ENCODE results near the gene SDHA. TPM values are rescaled to one million over a fixed set of nuclear protein-coding genes. Genes with fewer than 3 reads are reported as not detected.
"Not testable (repeated sequence)": the region's sequence is repeated elsewhere in the genome, so short reads cannot be mapped to it uniquely, and the experiment has no call there.

The SDHA gene
- total RNA-seq, 4 donors from 2014 or later = 76.5 to 92.8 (median 83.0) TPM

- DNase-seq (ENCODE audit: low spot score) (no peak), ATAC-seq (ENCODE audit: low FRiP score) (no peak)
- TF ChIP-seq CTCF (IDR thresholded peaks at IDR 0.05) = no peak
These were observed 68.0 kb downstream of the SDHA start for GRCh38 chr5:285991-286557.

GRCh38 chr5:290200-290599 lies 72.1 kb downstream of the SDHA start:
- not testable (repeated sequence) for ATAC-seq (ENCODE audit: low FRiP score); DNase-seq (ENCODE audit: low spot score)

- DNase-seq (ENCODE audit: low spot score); ATAC-seq (ENCODE audit: low FRiP score): not testable (repeated sequence)
These were observed 73.2 kb downstream of the SDHA start for GRCh38 chr5:291345-291744.

- not testable (repeated sequence) for ATAC-seq (ENCODE audit: low FRiP score)
These were observed 76.7 kb downstream of the SDHA start for GRCh38 chr5:294788-295187.

GRCh38 chr5:296207-296606 lies 78.1 kb downstream of the SDHA start:
- not testable (repeated sequence) for DNase-seq (ENCODE audit: low spot score); ATAC-seq (ENCODE audit: low FRiP score)

More at GRCh38 chr5:294788-295187, 76.7 kb downstream of the SDHA start:
- DNase-seq (ENCODE audit: low spot score) = not testable (repeated sequence)

- ATAC-seq (ENCODE audit: low FRiP score) = peak; percentile 92
- not testable (repeated sequence) for DNase-seq (ENCODE audit: low spot score)
These were observed 78.8 kb downstream of the SDHA start for GRCh38 chr5:296954-297353.

GRCh38 chr5:297448-297847 lies 79.3 kb downstream of the SDHA start:
- not testable (repeated sequence) for DNase-seq (ENCODE audit: low spot score); ATAC-seq (ENCODE audit: low FRiP score)

- not testable (repeated sequence) for DNase-seq (ENCODE audit: low spot score); ATAC-seq (ENCODE audit: low FRiP score)
These were observed 80.0 kb downstream of the SDHA start for GRCh38 chr5:297991-298736.

- no peak for DNase-seq (ENCODE audit: low spot score)
- no peak for ATAC-seq (ENCODE audit: low FRiP score)
- TF ChIP-seq CTCF (IDR thresholded peaks at IDR 0.05) = no peak
These were observed 80.6 kb downstream of the SDHA start for GRCh38 chr5:298737-299125.

GRCh38 chr5:299921-300320 lies 81.8 kb downstream of the SDHA start:
- not testable (repeated sequence) for DNase-seq (ENCODE audit: low spot score); ATAC-seq (ENCODE audit: low FRiP score)

GRCh38 chr5:300691-301435 lies 82.7 kb downstream of the SDHA start:
- not testable (repeated sequence) for ATAC-seq (ENCODE audit: low FRiP score); DNase-seq (ENCODE audit: low spot score)

GRCh38 chr5:302416-302815 lies 84.3 kb downstream of the SDHA start:
- ATAC-seq (ENCODE audit: low FRiP score); DNase-seq (ENCODE audit: low spot score): not testable (repeated sequence)
